C4-2B (cell line): ENCODE measurements around the gene ENOX2.
A peak's percentile ranks its signal among the peaks of the same experiment; 100 is the strongest.

ENCODE experiments used
- H3K27ac ChIP-seq: fragments of 450-650 bp; 2 replicates; pipeline ENCODE4 v1.5.1; 2017
- ZFX ChIP-seq: fragments of 450-650 bp; IDR thresholded peaks from 2 replicates; pipeline ENCODE4 v1.6.1; 2017
- TF ChIP-seq, protein P1 (sequence below): fragments of 450-650 bp; conservative IDR thresholded peaks from 2 replicates; pipeline ENCODE4 v1.5.1; 2017; ENCODE audit warnings: mild to moderate bottlenecking

ENOX2 gene

DNA sequence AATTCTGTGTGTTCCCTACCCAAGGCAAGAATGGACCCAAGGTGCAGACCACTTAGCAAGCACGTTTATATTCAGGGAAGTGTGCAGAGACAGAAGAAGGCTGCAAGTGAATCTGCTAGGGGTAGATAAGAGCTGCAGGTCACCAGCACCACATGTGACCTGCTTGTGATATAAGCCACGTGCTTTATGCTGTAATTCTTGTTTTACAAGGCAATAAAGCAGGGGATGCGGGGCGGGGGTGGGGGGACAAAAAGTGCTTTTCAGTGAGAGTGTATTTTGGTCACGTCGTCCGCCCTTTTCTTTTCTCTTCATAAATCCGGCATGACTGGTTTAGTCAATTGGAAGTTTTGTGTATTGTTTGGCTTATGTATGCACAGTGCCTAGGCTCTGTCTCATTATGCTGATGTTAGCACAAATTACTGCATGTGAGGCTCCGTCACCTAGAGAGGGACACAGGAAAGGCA lies 308.5 kb downstream of the ENOX2 start:
- H3K27ac ChIP-seq: peak overlapping the region; percentile 30; the same call in 1 of the 2 replicates
- TF ChIP-seq, protein P1, sequence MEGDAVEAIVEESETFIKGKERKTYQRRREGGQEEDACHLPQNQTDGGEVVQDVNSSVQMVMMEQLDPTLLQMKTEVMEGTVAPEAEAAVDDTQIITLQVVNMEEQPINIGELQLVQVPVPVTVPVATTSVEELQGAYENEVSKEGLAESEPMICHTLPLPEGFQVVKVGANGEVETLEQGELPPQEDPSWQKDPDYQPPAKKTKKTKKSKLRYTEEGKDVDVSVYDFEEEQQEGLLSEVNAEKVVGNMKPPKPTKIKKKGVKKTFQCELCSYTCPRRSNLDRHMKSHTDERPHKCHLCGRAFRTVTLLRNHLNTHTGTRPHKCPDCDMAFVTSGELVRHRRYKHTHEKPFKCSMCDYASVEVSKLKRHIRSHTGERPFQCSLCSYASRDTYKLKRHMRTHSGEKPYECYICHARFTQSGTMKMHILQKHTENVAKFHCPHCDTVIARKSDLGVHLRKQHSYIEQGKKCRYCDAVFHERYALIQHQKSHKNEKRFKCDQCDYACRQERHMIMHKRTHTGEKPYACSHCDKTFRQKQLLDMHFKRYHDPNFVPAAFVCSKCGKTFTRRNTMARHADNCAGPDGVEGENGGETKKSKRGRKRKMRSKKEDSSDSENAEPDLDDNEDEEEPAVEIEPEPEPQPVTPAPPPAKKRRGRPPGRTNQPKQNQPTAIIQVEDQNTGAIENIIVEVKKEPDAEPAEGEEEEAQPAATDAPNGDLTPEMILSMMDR: no peak
- no peak for TF ChIP-seq ZFX

DNA sequence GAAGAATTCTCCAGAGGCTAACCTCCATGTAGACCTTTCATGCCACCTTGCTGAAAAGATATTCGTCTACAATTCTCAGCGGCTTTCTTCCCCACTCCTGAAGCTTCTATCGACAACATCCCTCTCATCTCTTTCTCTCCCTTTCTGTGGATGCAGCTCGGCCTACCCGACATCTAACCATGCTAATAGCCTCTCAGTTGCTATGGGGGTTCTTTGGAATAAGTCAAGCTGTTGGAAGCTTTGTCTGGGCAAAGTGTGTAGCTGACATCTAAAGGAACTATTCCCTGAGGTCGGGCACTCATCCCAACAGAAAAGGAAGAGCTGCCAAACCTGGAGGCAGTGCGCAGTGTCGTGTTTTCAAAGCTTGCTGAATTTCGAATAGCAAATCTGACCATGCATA lies 309.1 kb downstream of the ENOX2 start:
- peak overlapping the region; percentile 30; the same call in 1 of the 2 replicates for H3K27ac ChIP-seq

DNA sequence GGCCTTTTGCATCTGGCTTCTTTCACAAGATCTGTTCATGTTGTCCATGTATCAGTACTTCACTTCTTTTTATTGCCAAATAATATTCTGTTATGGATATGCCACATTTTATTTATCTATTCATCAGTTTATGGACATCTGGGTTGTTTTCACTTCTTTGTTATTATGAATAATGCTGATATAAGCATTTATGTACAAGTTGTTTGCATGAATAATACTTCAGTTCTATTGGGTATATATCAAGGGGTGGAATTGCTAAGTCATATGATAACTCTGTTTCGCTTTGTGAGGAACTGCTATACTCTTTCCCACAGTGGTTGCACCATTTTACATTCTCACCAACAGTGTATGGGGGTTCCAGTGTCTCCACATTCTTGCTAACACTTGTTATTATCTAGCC lies 310.8 kb downstream of the ENOX2 start:
- no peak for TF ChIP-seq ZFX
- TF ChIP-seq, protein P1: no peak
- H3K27ac ChIP-seq: no peak overlapping the region

More for the DNA sequence above, 309.1 kb downstream of the ENOX2 start:
- TF ChIP-seq, protein P1: no peak
- no peak for TF ChIP-seq ZFX

DNA sequence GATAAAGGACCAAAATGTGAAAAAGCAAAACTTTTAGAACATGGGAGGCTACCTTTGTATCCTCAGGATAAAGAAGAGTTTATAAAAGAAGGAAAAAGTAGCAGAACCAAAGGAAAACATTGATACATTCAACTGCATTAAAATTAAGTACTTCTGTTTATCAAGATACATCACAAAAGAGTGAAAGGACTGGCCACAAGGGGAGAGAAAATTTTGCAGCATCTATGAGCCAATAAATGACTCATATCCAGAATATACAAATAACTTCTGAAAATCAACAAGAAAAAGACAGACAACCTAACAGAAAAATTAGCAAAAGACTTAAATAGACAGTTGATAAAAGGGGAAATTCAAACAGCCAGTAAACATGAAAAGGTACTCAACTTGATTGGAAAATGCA lies 324.1 kb downstream of the ENOX2 start:
- no peak overlapping the region for H3K27ac ChIP-seq
- TF ChIP-seq, protein P1: 0 out of 2 replicates have a peak, but pooled peaks have one; percentile 4
- TF ChIP-seq ZFX: no peak

DNA sequence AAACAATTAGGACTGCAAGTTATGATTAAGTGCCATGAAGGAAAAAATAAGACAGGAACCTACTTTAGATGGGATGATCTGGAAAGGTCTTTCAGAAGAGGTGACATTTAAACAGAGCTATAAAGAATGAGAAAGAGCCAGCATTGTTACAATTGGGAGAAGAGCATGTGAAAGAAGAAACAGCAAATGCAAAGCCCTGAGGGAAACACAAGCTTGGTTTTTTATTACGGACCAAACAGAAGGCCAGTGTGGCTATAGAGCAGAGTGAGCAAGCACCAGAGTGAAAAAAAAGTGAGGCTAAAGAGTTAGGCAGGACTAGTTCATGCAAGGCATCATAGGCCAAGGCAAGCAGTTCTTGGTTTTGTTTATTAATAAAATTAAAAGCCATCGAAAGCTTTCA lies 325.6 kb downstream of the ENOX2 start:
- TF ChIP-seq, protein P1: no peak
- TF ChIP-seq ZFX: no peak
- H3K27ac ChIP-seq: no peak overlapping the region

DNA sequence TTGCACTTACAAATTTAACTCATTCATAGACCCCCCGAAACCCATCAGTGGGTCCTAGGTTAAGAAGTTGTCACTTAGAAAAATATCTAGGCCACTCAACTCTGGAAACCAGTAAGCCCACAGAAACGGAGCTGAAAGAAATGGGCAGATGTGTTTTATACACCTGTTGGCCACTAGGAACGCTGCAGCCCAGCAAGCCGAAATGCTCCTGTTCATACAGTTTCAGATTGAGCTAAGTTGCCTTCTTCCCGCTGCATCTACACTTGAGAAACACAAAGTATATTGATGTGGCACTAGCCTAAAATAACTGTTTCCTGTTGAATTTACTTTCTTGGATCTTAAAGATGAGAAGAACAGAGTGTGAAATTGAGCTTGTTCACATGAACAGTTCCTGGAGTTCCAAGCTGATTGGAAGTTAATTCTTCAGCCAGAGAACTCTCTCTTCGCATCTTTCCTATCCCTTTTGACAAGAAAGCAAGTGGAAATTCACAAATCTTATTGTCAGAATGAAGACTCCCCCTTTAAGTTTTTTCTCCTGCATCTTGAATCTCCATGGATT lies 327.1 kb downstream of the ENOX2 start:
- no peak overlapping the region for H3K27ac ChIP-seq
- TF ChIP-seq ZFX: no peak
- TF ChIP-seq, protein P1: peak; percentile 86
